Activated T-cell treated with anti-CD3 and anti-CD28 coated beads, Interleukin-2, amount 50 U/mL, for 4 hours (primary cell): ENCODE data around the gene RGPD8. TPM values are rescaled to one million over a fixed set of nuclear protein-coding genes. Genes with fewer than 3 reads are reported as not detected.
"Not testable (repeated sequence)": the region's sequence is repeated elsewhere in the genome, so short reads cannot be mapped to it uniquely, and the experiment has no call there.

Source experiments
- ATAC-seq, 2 donors: fragments of 200-7000 bp; cut with Tn5 transposase; one replicate each; pipeline ENCODE4 v1.10.0; 2021
- DNase-seq: peaks from one replicate; pipeline ENCODE4 v3.0.0-alpha.2; 2020
- H3K27me3 Mint-ChIP-seq: one replicate; pipeline ENCODE4 v1.8.0; 2021; ENCODE audit warnings: low read depth, mixed read lengths
- H3K36me3 Mint-ChIP-seq: one replicate; pipeline ENCODE4 v1.8.0; 2022; ENCODE audit warnings: mixed read lengths; ENCODE audit not compliant: insufficient read depth
- H3K4me1 Mint-ChIP-seq: one replicate; pipeline ENCODE4 v1.8.0; 2021; ENCODE audit warnings: low read depth, mixed read lengths
- H3K4me3 Mint-ChIP-seq: one replicate; pipeline ENCODE4 v1.8.0; 2021; ENCODE audit warnings: mild to moderate bottlenecking, moderate library complexity, mixed read lengths
- H3K9me3 Mint-ChIP-seq: one replicate; pipeline ENCODE4 v1.8.0; 2021; ENCODE audit warnings: mixed read lengths
- total RNA-seq, 3 donors: library from RNA; stranded (reverse); gene quantifications; one replicate each; pipeline ENCODE4 v1.2.1, GENCODE V29; 2021

The RGPD8 gene
- total RNA-seq, 3 donors from 2014 or later: 9.9 to 14.0 (median 10.8) TPM

GRCh38 chr2:112424553-112424952 lies 8.9 kb downstream of the RGPD8 start:
- not testable (repeated sequence) for H3K4me3 Mint-ChIP-seq, H3K9me3 Mint-ChIP-seq, ATAC-seq, DNase-seq, H3K4me1 Mint-ChIP-seq, H3K27me3 Mint-ChIP-seq, H3K36me3 Mint-ChIP-seq

GRCh38 chr2:112416860-112417259 lies 16.6 kb downstream of the RGPD8 start:
- ATAC-seq, H3K27me3 Mint-ChIP-seq, H3K9me3 Mint-ChIP-seq, H3K4me3 Mint-ChIP-seq, H3K4me1 Mint-ChIP-seq, DNase-seq, H3K36me3 Mint-ChIP-seq: not testable (repeated sequence)

- DNase-seq, ATAC-seq, H3K9me3 Mint-ChIP-seq, H3K27me3 Mint-ChIP-seq, H3K4me3 Mint-ChIP-seq, H3K4me1 Mint-ChIP-seq, H3K36me3 Mint-ChIP-seq: not testable (repeated sequence)
Observed at GRCh38 chr2:112360055-112360454, 73.4 kb downstream of the RGPD8 start.

GRCh38 chr2:112354335-112354734 lies 79.1 kb downstream of the RGPD8 start:
- DNase-seq, H3K4me1 Mint-ChIP-seq, H3K9me3 Mint-ChIP-seq, H3K4me3 Mint-ChIP-seq, H3K27me3 Mint-ChIP-seq, H3K36me3 Mint-ChIP-seq, ATAC-seq: not testable (repeated sequence)

GRCh38 chr2:112352809-112353603 lies 80.4 kb downstream of the RGPD8 start:
- H3K27me3 Mint-ChIP-seq, ATAC-seq: not testable (repeated sequence)

GRCh38 chr2:112352292-112352691 lies 81.2 kb downstream of the RGPD8 start:
- not testable (repeated sequence) for H3K4me3 Mint-ChIP-seq, H3K27me3 Mint-ChIP-seq, H3K36me3 Mint-ChIP-seq, ATAC-seq, H3K4me1 Mint-ChIP-seq, DNase-seq, H3K9me3 Mint-ChIP-seq

More at GRCh38 chr2:112352809-112353603, 80.4 kb downstream of the RGPD8 start:
- not testable (repeated sequence) for H3K36me3 Mint-ChIP-seq, DNase-seq, H3K4me3 Mint-ChIP-seq, H3K9me3 Mint-ChIP-seq, H3K4me1 Mint-ChIP-seq

- H3K4me1 Mint-ChIP-seq: no peaks in the 10 kb centered on the region
- no peaks in the 10 kb centered on the region for H3K9me3 Mint-ChIP-seq
- no peak overlapping the region for H3K4me3 Mint-ChIP-seq
- ATAC-seq: no peak
- no peaks in the 10 kb centered on the region for H3K36me3 Mint-ChIP-seq
- DNase-seq: no peak
- no peaks in the 10 kb centered on the region for H3K27me3 Mint-ChIP-seq
Observed at GRCh38 chr2:112345030-112346027, 88.1 kb downstream of the RGPD8 start.

- Mint-ChIP-seq H3K4me3 (no peak overlapping the region), H3K36me3 (no peaks in the 10 kb centered on the region), H3K9me3 (no peaks in the 10 kb centered on the region), H3K4me1 (no peaks in the 10 kb centered on the region), H3K27me3 (no peaks in the 10 kb centered on the region)
- no peak for ATAC-seq
- DNase-seq: no peak
Observed at GRCh38 chr2:112343827-112344585, 89.4 kb downstream of the RGPD8 start.

- Mint-ChIP-seq H3K27me3 (no peaks in the 10 kb centered on the region), H3K36me3 (peaks cover 2% of the 10 kb centered on the region), H3K4me1 (no peaks in the 10 kb centered on the region), H3K9me3 (no peaks in the 10 kb centered on the region), H3K4me3 (no peak overlapping the region)
- DNase-seq (no peak), ATAC-seq (no peak)
Observed at GRCh38 chr2:112342067-112342550, 91.3 kb downstream of the RGPD8 start.

GRCh38 chr2:112340475-112341267 lies 92.8 kb downstream of the RGPD8 start:
- no peaks in the 10 kb centered on the region for H3K9me3 Mint-ChIP-seq
- peaks cover 2% of the 10 kb centered on the region for H3K36me3 Mint-ChIP-seq
- no peaks in the 10 kb centered on the region for H3K27me3 Mint-ChIP-seq
- DNase-seq (no peak), ATAC-seq (no peak)
- H3K4me3 Mint-ChIP-seq: no peak overlapping the region
- no peaks in the 10 kb centered on the region for H3K4me1 Mint-ChIP-seq

- H3K9me3 Mint-ChIP-seq: no peaks in the 10 kb centered on the region
Observed at GRCh38 chr2:112339986-112340385, 93.5 kb downstream of the RGPD8 start.

GRCh38 chr2:112335600-112335999 lies 97.8 kb downstream of the RGPD8 start:
- DNase-seq (no peak), ATAC-seq (no peak)
- no peaks in the 10 kb centered on the region for H3K27me3 Mint-ChIP-seq
- H3K4me3 Mint-ChIP-seq: no peak overlapping the region
- no peaks in the 10 kb centered on the region for H3K9me3 Mint-ChIP-seq
- no peaks in the 10 kb centered on the region for H3K4me1 Mint-ChIP-seq
- peaks cover 5% of the 10 kb centered on the region for H3K36me3 Mint-ChIP-seq

More at GRCh38 chr2:112339986-112340385, 93.5 kb downstream of the RGPD8 start:
- ATAC-seq: no peak
- H3K27me3 Mint-ChIP-seq: no peaks in the 10 kb centered on the region
- no peak for DNase-seq
- peaks cover 2% of the 10 kb centered on the region for H3K36me3 Mint-ChIP-seq
- H3K4me1 Mint-ChIP-seq: no peaks in the 10 kb centered on the region
- H3K4me3 Mint-ChIP-seq: no peak overlapping the region

GRCh38 chr2:112332123-112332696 lies 101.2 kb downstream of the RGPD8 start:
- H3K4me1 Mint-ChIP-seq: no peaks in the 10 kb centered on the region
- DNase-seq: no peak
- no peaks in the 10 kb centered on the region for H3K27me3 Mint-ChIP-seq
- H3K36me3 Mint-ChIP-seq: peaks cover 19% of the 10 kb centered on the region
- H3K4me3 Mint-ChIP-seq: no peak overlapping the region
- no peak for ATAC-seq
- H3K9me3 Mint-ChIP-seq: no peaks in the 10 kb centered on the region
